Mesenchymal stem cell (in vitro differentiated cells and primary cell): Measurements from ENCODE around the gene TMEM269.

Experiments used
- DNase-seq: peaks from one replicate; pipeline ENCODE4 v3.0.0-alpha.2; 2013
- H2AFZ ChIP-seq: one replicate; pipeline ENCODE4 v1.6.1; 2013; ENCODE audit warnings: low read depth, mild to moderate bottlenecking, control low read depth, inconsistent platforms, low read length, moderate library complexity
- H2AK5ac ChIP-seq: 2 replicates; pipeline ENCODE4 v1.6.1; 2013; ENCODE audit warnings: low read length, moderate library complexity, mild to moderate bottlenecking, inconsistent platforms; ENCODE audit not compliant: severe bottlenecking
- H2BK120ac ChIP-seq: one replicate; pipeline ENCODE4 v1.6.1; 2013; ENCODE audit warnings: low read depth, mild to moderate bottlenecking, inconsistent platforms, low read length, moderate library complexity
- H2BK12ac ChIP-seq, 2 experiments: one replicate each; pipeline ENCODE4 v1.6.1; 2013; ENCODE audit warnings: inconsistent platforms in 2 of 2, low read length in 2 of 2, mild to moderate bottlenecking in 2 of 2, moderate library complexity in 2 of 2, control low read depth in 1 of 2
- H2BK15ac ChIP-seq: one replicate; pipeline ENCODE4 v1.6.1; 2013; ENCODE audit warnings: mild to moderate bottlenecking, low read depth, inconsistent platforms; ENCODE audit not compliant: poor library complexity, severe bottlenecking
- H2BK5ac ChIP-seq: 2 replicates; pipeline ENCODE4 v1.6.1; 2013; ENCODE audit warnings: low read depth, mild to moderate bottlenecking, low read length, control low read depth, inconsistent platforms; ENCODE audit not compliant: poor library complexity, severe bottlenecking
- H3K14ac ChIP-seq, 2 experiments: one replicate each; pipeline ENCODE4 v1.6.1; 2013; ENCODE audit warnings: inconsistent platforms in 2 of 2, low read length in 2 of 2, control low read depth in 1 of 2, mild to moderate bottlenecking in 1 of 2, moderate library complexity in 1 of 2
- H3K18ac ChIP-seq, 2 experiments: one replicate each; pipeline ENCODE4 v1.6.1; 2013; ENCODE audit warnings: inconsistent platforms in 2 of 2, low read length in 2 of 2, control low read depth in 1 of 2, low read depth in 1 of 2, mild to moderate bottlenecking in 1 of 2
- H3K23ac ChIP-seq, 2 experiments: one replicate each; pipeline ENCODE4 v1.6.1; 2013; ENCODE audit warnings: inconsistent platforms in 2 of 2, low read length in 2 of 2, mild to moderate bottlenecking in 2 of 2, moderate library complexity in 2 of 2, control low read depth in 1 of 2
- H3K27ac ChIP-seq: 2 replicates; pipeline ENCODE4 v1.5.1; 2013; ENCODE audit warnings: mild to moderate bottlenecking, moderate library complexity, low read length, control low read depth, inconsistent platforms; ENCODE audit not compliant: poor library complexity, severe bottlenecking
- H3K27me3 ChIP-seq, 2 experiments: 2 replicates each; pipeline versions ENCODE4 v1.6.1 to v1.7.0; 2013; ENCODE audit warnings: low read length in 2 of 2, mild to moderate bottlenecking in 2 of 2, moderate library complexity in 2 of 2, control low read depth in 1 of 2, inconsistent platforms in 1 of 2; ENCODE audit not compliant: control insufficient read depth in 1 of 2, insufficient read depth in 1 of 2
- H3K36me3 ChIP-seq, 2 experiments: 2 replicates each; pipeline versions ENCODE4 v1.6.1 to v1.7.0; 2013; ENCODE audit warnings: low read length in 2 of 2, control low read depth in 1 of 2, inconsistent platforms in 1 of 2, low read depth in 1 of 2, mild to moderate bottlenecking in 1 of 2; ENCODE audit not compliant: insufficient read depth in 2 of 2, control insufficient read depth in 1 of 2
- H3K4ac ChIP-seq, 2 experiments: one replicate each; pipeline ENCODE4 v1.6.1; 2013; ENCODE audit warnings: inconsistent platforms in 2 of 2, low read length in 2 of 2, mild to moderate bottlenecking in 2 of 2, moderate library complexity in 2 of 2, control low read depth in 1 of 2, low read depth in 1 of 2
- H3K4me1 ChIP-seq: 2 replicates; pipeline ENCODE4 v1.6.1; 2013; ENCODE audit warnings: low read depth, low read length, control low read depth; ENCODE audit not compliant: control insufficient read depth, insufficient read depth
- H3K4me2 ChIP-seq: 2 replicates; pipeline ENCODE4 v1.6.1; 2013; ENCODE audit warnings: low read length, mild to moderate bottlenecking, inconsistent platforms; ENCODE audit not compliant: poor library complexity, severe bottlenecking
- H3K4me3 ChIP-seq, 2 experiments: 2 replicates each; pipeline versions ENCODE4 v1.5.1 to v1.7.0; 2013; ENCODE audit warnings: low read length in 2 of 2, mild to moderate bottlenecking in 2 of 2, control low read depth in 1 of 2, low read depth in 1 of 2; ENCODE audit not compliant: insufficient read depth in 1 of 2
- H3K79me1 ChIP-seq: replicated peaks from 2 replicates; pipeline ENCODE4 v1.6.1; 2013; ENCODE audit warnings: mild to moderate bottlenecking, control low read depth, low read length, inconsistent platforms; ENCODE audit not compliant: poor library complexity, severe bottlenecking
- H3K9ac ChIP-seq: 2 replicates; pipeline ENCODE4 v1.7.0; 2013; ENCODE audit warnings: mild to moderate bottlenecking, low read length, moderate library complexity
- H3K9me3 ChIP-seq: 2 replicates; pipeline ENCODE4 v1.7.0; 2013; ENCODE audit warnings: mild to moderate bottlenecking, low read length; ENCODE audit not compliant: control insufficient read depth
- H4K8ac ChIP-seq: one replicate; pipeline ENCODE4 v1.6.1; 2013; ENCODE audit warnings: inconsistent platforms, mild to moderate bottlenecking, low read length, moderate library complexity
- H4K91ac ChIP-seq: one replicate; pipeline ENCODE4 v1.6.1; 2013; ENCODE audit warnings: mild to moderate bottlenecking, low read length, inconsistent platforms
- WGBS: methylation state at CpG from one replicate; pipeline ENCODE4 v1.1.7; 2013; ENCODE audit warnings: mixed read lengths; 5-methylcytosine and 5-hydroxymethylcytosine counted together

The TMEM269 gene

DNA sequence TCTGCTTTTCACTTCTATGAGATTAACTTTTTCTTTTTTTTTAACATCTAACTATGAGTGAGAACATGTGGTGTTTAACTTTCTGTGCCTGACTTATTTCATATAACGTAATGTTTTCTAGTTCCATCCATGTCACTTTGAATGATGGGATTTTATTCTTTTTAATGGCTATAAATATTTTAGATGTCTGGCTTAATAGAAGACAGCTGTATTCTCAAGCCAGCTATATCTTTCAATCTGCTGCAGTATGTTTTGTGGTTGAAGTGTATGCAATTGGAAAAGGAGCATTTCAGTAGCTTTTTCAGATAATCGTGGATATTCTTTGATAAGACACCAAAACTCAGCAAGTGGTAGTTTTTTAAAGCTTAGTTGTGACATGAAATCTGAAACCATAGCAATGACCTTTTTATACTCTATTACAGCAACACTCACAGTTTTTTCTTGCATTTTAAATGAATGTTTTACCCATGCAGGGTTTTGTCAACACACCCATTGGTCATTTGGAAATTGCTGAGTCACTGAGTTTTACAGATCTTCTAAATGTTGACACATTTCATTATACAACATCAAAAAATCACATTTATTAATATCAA, 38.1 kb downstream of the TMEM269 start:
- no peak overlapping the region for H2BK5ac ChIP-seq
- no peak overlapping the region for H2BK120ac ChIP-seq
- H3K4ac ChIP-seq = no peak overlapping the region
- H3K18ac ChIP-seq = no peak overlapping the region
- peaks cover 19% of the 10 kb centered on the region for H3K79me1 ChIP-seq
- no peak overlapping the region for H2AK5ac ChIP-seq
- no peak overlapping the region for H4K91ac ChIP-seq
- no peak overlapping the region for H3K14ac ChIP-seq
- no peak overlapping the region for H3K4me3 ChIP-seq
- no peak overlapping the region for H3K27ac ChIP-seq
- H3K9me3 ChIP-seq = no peaks in the 10 kb centered on the region
- H2AFZ ChIP-seq = no peak overlapping the region
- DNase-seq = peak; percentile 46
- no CpG with 5 or more reads among the region's 2 CpGs for WGBS
- H2BK12ac ChIP-seq = no peak overlapping the region
- H3K23ac ChIP-seq = no peak overlapping the region
- no peaks in the 10 kb centered on the region for H3K27me3 ChIP-seq
- peaks cover 3 to 10% of the 10 kb centered on the region in 2 experiments for H3K36me3 ChIP-seq
- H3K4me1 ChIP-seq = peaks cover 1% of the 10 kb centered on the region
- no peak overlapping the region for H3K4me2 ChIP-seq
- H3K9ac ChIP-seq = peak overlapping the region; percentile 41
- H4K8ac ChIP-seq = no peak overlapping the region
- H2BK15ac ChIP-seq = no peak overlapping the region

GRCh38 chr1:42824481-42825035, 39.8 kb downstream of the TMEM269 start:
- Histone ChIP-seq H3K4me3 (no peak overlapping the region), H2BK15ac (no peak overlapping the region), H2AFZ (no peak overlapping the region), H3K18ac (no peak overlapping the region), H3K4me2 (no peak overlapping the region), H4K91ac (no peak overlapping the region), H3K27ac (no peak overlapping the region), H3K36me3 (peaks cover 3 to 25% of the 10 kb centered on the region in 2 experiments), H3K23ac (no peak overlapping the region), H3K9ac (no peak overlapping the region), H3K4me1 (no peaks in the 10 kb centered on the region), H3K14ac (no peak overlapping the region), H3K27me3 (no peaks in the 10 kb centered on the region), H4K8ac (no peak overlapping the region), H3K9me3 (no peaks in the 10 kb centered on the region), H3K4ac (no peak overlapping the region), H2AK5ac (peak overlapping the region; percentile 18), H2BK120ac (no peak overlapping the region), H2BK12ac (peak overlapping the region in 1 of 2 experiments; percentile 10), H3K79me1 (peaks cover 11% of the 10 kb centered on the region), H2BK5ac (no peak overlapping the region)
- no peak for DNase-seq
- 93% methylated on average over 4 of the region's 4 CpGs for WGBS

GRCh38 chr1:42825036-42825851, 40.5 kb downstream of the TMEM269 start:
- Histone ChIP-seq H3K79me1 (peaks cover 11% of the 10 kb centered on the region), H3K18ac (no peak overlapping the region), H2BK5ac (no peak overlapping the region), H3K36me3 (peaks cover 5 to 32% of the 10 kb centered on the region in 2 experiments), H3K4me1 (no peaks in the 10 kb centered on the region), H3K9ac (no peak overlapping the region), H3K14ac (no peak overlapping the region), H3K27me3 (no peaks in the 10 kb centered on the region), H3K9me3 (no peaks in the 10 kb centered on the region), H2BK12ac (no peak overlapping the region), H3K23ac (no peak overlapping the region), H3K4me2 (no peak overlapping the region), H2AK5ac (no peak overlapping the region), H3K27ac (no peak overlapping the region), H4K91ac (no peak overlapping the region), H4K8ac (no peak overlapping the region), H2BK120ac (no peak overlapping the region), H2BK15ac (no peak overlapping the region), H3K4me3 (no peak overlapping the region), H2AFZ (no peak overlapping the region), H3K4ac (no peak overlapping the region)
- no peak for DNase-seq
- 85% methylated on average over 9 of the region's 10 CpGs for WGBS

DNA sequence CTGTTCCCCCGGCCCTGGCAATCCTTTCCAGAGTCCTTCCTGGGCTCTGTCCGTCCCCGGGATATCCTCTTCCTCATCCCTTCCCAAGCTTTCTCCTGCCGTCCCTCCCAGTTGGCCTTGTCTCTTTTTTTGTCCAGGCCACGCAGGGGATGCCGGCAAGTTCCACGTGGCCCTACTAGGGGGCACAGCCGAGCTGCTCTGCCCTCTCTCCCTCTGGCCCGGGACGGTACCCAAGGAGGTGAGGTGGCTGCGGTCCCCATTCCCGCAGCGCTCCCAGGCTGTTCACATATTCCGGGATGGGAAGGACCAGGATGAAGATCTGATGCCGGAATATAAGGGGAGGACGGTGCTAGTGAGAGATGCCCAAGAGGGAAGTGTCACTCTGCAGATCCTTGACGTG, 45.8 kb downstream of the TMEM269 start:
- no peak overlapping the region for H3K18ac ChIP-seq
- peaks cover 17 to 56% of the 10 kb centered on the region in 2 experiments for H3K36me3 ChIP-seq
- no peak for DNase-seq
- no peak overlapping the region for H2BK15ac ChIP-seq
- no peak overlapping the region for H3K14ac ChIP-seq
- no peak overlapping the region for H3K4ac ChIP-seq
- H2BK5ac ChIP-seq = no peak overlapping the region
- no peak overlapping the region for H2AFZ ChIP-seq
- H3K4me3 ChIP-seq = no peak overlapping the region
- no peak overlapping the region for H2BK12ac ChIP-seq
- no peak overlapping the region for H3K9ac ChIP-seq
- H4K8ac ChIP-seq = no peak overlapping the region
- H3K79me1 ChIP-seq = no peaks in the 10 kb centered on the region
- 90% methylated on average over 17 of the region's 17 CpGs for WGBS
- H3K4me1 ChIP-seq = no peaks in the 10 kb centered on the region
- H3K4me2 ChIP-seq = no peak overlapping the region
- H3K23ac ChIP-seq = no peak overlapping the region
- H2AK5ac ChIP-seq = no peak overlapping the region
- H3K9me3 ChIP-seq = no peaks in the 10 kb centered on the region
- H4K91ac ChIP-seq = no peak overlapping the region
- no peaks in the 10 kb centered on the region for H3K27me3 ChIP-seq
- H3K27ac ChIP-seq = no peak overlapping the region
- no peak overlapping the region for H2BK120ac ChIP-seq
